NK-92 treated with Interleukin-12 subunit alpha and Interleukin-12 subunit beta, amount 100 ng/mL, for 24 hours (cell line): ENCODE data around the gene ZNF804B.
A peak's percentile ranks its signal among the peaks of the same experiment; 100 is the strongest.
"Not testable (repeated sequence)": the region's sequence is repeated elsewhere in the genome, so short reads cannot be mapped to it uniquely, and the experiment has no call there.

Experiments used
- DNase-seq: peaks from one replicate; lab custom pipeline; 2025; lab: John Stamatoyannopoulos, UW

ZNF804B gene

DNA sequence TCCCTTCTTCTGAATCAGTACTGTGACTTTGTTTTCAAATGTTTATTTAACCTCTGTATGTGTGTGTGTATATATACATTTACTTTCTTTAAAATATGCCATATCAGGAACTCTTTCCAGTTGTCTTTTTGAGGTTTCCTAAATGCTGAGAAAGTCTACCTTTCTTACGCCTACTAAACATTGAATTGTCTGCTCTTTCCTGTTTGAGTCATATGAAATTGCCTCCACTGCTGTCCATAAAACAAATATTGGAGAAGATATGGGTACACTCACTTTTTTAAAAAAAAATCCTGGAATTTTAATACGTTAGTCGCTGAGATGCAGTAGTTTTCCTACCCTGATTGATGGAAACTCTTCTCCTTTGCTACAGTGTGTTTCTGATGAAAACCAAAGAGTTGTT lies 334.8 kb downstream of the ZNF804B start:
- no peak for DNase-seq

DNA sequence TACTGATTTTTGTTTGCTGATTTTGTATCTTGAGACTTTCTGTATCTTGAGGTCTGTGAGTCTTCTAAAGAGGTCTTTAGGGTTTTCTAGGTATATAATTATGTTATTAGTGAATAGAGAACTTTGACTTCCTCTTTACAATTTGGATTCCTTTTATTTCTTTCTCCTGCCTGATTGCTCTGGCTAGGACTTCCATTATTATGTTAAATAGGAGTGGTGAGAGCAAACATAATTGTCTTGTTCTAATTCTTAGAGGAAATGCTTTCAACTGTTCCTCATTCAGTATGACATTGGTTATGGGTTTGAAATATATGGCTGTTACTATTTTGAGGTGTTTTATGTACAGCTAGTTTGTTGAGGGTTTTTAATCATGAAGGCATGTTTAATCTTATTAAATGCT lies 344.1 kb downstream of the ZNF804B start:
- no peak for DNase-seq

DNA sequence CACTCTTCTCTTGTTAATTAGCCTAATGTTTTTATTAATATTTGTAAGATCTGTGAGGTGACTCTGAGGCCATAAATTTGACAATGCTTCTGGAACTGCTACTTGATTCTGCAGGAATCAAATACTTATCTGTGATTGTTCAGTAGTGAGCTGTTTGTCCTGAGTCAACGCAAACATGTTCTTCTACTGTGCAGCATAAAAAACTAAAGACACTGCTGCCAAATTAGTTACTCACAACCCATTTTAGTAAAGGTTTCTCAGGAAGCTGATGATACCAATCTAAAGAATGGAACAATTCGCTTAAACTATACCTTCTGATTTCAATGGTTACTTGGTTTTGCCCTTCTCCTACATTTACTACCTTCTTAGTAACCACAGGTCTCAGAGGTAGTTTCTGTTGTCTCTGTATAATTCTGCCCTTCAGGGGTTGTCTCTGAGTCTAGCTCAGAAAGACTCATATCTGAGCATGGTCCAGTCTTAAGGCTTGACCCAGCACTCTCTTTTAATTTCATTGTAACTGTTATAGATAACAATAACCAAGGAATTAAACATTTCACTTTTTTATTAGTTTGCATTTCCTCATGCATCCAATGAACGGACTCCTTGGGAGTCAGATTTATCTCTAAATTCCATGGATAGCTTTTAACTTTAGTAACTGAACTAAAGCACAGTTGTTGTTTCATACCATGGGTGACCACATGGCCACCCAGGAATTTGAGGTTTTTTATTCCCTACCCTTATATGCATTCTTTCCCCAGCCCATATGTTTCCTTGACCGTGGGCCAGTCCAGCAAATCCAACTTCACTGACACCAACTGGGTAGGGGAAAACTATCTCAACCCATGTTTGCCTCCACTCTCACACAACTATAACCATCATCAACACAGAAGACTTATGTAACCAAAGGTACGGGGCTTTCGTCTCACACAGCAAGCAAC lies 345.5 kb downstream of the ZNF804B start:
- no peak for DNase-seq

DNA sequence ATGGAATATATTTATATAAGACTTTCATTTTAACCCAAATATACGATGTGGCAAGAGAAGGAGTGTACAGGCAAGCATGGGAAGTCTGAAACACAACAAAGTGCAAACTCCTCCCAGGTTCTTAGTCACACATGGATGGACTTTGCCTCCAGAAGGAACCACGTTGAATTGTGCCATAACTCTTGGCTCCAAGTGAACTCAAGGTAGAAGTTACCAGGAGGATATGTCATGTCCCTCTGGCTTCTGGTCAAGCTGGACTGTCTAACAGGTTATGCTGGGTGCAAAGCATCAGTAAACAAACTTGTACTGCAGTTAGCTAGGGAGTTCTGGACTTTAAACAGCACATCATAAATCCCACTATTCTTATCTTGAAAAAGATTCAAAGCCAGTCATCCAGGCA lies 364.4 kb downstream of the ZNF804B start:
- DNase-seq, result no peak

DNA sequence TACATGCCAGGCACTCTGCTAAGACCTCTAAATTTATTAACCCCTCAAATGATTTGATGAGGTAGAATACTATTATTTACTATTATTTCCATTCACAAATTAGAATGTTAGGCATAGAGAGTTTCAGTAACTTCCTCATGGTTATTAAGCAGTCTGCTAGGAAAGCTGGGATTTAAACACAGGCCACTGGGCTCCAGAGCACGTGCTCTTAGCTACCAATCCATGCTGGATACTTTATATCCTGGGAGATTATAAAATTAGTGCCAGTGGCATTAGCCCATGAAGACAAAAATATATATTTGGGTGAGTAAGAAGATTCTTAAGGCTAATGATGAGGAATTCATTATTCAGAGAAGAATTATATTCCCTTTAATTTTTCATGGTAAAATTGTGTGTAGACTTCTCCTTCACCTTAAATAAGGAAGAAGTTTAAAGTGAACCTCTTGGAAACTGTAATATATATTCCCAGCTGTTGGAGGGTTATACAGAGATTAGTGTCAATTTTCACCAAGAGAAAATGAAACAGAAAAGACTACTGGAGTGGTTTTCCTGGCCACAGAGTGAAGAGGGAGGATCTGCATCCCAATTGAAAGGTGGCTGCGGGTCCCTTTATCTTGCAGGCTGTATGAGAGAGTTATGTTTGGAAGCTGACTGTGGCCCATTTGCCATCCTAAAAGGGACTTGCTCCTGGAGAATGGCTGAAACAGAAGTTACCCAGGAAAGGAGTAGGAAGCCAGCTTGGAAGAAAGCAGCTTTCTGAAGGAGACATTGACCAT lies 370.3 kb downstream of the ZNF804B start:
- no peak for DNase-seq

DNA sequence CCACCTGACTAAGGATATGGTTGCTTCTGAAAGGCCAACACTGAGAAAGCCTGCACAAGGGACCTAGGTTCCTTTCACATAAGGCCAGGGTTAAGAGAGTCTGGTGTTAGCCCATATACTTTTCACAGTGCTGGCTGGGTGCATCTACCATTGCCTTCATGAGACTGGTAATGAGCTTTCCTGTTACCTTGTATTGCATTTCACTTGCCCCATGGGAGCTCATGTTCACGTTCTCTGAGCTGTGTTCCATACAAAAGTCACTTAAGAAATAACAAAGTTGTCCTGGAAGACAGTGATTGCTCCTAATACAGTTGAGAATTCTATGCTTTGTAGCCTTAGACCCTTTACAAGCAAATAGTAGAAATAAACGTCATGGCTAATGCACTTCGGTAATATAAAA lies 373.9 kb downstream of the ZNF804B start:
- DNase-seq, result no peak

DNA sequence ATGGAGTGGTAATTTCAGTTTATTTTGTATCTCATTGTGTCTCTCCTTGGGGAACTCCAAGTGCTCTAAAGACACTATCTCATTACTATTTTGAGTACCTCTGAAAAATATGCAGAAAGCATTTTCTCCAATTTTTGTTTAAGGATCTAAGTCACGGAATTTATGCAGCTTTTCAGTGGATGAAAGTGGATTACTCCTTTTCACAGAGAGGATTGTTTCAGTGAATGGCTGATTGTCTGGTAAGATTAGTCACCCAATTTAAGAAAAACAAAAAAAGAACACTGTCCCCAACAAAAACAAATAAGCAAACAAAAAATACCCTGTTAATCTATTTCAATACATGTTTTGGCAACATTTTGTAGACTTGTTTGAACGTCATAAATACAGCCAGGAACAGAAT lies 374.3 kb downstream of the ZNF804B start:
- DNase-seq, result no peak

DNA sequence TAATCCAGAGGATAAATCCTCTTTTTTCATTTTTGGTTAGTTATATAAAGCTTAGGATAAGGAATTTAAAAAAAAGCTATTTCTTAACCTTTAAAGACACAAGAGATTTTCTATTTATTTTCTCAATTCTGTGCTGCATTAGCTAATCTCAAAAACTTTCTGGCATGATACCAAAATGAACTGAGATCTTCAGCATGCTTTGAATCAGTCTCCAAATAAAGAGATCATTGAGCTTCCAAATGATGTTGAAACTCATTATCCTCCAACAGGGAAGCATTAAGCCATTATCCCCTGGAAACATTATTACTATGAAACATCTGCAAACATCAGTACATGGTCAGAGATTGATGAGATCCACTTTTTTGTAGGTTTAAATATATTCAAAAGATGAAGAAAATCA lies 386.3 kb downstream of the ZNF804B start:
- no peak for DNase-seq

DNA sequence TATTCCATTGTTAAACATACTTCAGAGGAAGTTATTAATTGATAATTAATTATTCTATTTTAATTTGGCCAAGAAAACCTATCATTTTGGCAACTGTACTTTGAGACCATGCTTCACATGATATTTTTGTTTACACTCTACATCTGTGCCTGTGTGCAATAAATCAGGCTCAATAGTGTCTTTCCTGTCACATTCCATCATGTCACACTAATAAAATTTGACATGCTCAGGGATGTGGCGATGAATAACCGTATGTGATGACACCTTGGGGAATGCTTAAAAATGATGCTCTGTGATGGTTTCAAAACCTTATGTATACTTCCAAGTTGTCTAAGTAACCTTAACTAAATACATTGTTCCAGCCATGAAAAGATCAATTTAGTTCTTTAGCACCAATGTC lies 400.6 kb downstream of the ZNF804B start:
- no peak for DNase-seq

DNA sequence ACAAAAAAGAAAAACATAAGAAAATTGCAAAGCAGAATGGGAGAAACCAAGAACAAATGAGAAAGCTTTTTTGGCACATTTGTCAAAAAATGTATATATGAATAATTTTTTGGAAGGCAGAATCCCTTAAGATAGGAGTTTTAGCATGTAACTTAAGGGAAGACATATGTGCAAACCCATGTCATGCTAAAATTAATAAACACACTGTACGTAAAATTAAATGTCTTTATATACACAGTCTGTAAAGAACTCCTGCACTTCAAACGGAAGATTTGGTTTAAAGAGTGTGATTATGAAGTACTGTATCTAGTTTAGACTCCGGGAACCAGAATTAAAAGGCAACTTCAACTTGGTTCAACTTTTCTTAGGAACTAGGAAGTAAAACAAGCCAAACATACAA lies 405.9 kb downstream of the ZNF804B start:
- no peak for DNase-seq

DNA sequence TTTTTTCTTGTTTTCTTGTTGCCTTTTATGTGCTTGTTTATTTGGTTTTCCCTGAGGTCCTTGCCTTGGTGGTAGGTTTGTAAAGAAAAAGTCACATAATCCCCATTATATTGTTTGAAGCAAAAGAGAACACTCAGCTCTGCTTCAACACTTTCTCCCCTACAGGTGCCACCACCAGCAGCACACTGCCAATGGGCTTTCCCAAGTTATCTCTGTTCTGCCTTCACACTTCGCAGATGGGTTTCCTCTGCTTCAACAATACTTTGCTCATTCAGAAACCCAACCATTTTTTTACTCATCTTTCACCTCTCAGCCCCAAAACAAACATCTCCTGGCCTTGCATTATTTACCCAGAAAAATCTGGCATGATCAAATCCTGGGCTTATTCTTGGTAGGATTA lies 411.1 kb downstream of the ZNF804B start:
- DNase-seq, result peak; percentile 15

DNA sequence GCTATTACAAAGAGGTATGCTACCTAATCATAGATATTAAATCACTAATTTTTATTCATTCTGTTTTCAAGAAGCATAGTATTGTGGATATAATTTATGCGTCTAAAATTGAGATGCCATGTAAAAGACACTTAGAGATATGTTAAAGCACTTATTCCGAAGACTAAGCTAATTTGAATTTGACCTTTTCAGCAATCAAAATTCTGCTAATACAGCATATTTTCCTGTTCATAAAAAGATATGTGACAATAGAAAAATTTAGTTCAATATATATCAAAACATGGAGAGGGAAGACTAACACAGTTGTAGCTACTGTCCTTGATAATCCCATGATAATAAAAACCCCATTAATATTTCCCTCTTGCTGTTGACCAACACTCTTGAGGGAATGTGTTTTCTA lies 422.6 kb downstream of the ZNF804B start:
- no peak for DNase-seq

DNA sequence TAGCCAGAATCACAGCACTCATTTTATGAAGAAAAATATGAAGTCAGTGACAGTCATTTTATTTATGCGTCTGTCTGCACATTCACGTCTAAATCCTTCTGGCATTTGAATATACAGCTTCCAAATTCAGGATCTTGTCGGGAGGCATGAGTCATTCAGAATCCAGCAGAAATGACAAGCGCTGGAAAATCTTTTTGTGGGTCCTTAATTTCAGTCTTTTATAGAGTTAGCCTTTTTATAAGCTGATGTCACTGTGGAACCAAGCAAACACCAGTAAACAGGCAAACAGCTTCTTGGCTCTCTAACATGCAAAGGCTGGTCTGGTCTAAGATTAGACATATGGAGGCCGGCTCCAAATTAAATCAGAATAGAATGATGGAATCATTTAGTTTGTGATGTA lies 424.2 kb downstream of the ZNF804B start:
- DNase-seq, result no peak

DNA sequence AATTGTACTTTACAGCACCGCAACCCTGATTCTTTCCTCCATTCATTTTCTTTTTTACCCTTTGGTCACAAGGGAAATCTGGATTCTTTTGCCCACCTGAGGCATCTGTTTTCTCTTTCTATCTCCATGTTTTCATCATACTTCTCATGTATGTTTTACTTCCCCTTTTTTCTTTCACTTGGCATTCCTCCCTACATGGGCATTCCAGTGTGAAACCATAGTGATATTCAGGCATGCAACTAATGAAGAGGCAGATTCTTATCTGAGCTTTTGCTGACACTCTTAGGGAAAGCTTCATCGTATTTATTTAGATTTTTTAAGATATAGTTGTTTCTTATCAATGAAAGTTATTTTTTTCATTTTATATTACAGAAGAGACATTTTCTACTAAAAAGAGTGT lies 441.3 kb downstream of the ZNF804B start:
- no peak for DNase-seq

DNA sequence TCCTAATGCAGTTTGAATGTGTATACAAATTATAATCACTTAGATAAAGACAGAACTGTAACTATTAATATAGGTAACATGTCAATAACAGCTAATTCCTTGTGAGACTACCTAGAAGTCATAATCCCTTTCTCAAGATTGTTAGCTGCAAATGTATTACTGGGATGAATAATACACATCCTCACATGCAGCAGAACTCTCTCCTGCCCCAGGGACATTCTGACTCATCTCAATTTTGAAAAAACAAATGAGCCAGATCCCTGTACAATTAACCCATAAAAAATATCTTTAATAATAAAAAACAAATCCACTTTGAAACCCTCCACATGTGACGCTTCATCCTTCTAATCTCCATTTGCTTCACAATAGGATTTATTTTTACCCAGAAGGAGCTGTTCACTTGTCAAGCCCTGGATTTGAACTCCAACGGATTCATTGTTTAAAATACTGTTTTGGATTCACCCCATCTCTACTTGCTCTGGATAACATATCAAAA lies 464.4 kb downstream of the ZNF804B start:
- DNase-seq, result no peak

DNA sequence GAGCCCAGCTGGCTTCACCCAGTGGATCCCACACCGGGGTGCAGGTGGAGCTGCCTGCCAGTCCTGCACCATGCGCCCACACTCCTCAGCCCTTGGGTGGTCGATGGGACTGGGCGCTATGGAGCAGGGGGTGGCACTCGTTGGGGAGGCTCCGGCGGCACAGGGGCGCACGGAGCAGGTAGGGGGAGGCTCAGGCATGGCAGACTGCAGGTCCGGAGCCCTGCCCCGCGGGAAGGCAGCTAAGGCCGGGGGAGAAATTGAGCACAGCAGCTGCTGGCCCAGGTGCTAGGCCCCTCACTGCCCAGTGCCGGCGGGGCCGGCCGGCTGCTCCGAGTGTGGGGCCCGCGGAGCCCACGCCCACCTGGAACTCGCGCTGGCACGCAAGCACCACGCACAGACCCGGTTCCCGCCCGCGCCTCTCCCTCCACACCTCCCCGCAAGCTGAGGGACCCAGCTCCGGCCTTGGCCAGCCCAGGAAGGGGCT lies 469.2 kb downstream of the ZNF804B start:
- not testable (repeated sequence) for DNase-seq

DNA sequence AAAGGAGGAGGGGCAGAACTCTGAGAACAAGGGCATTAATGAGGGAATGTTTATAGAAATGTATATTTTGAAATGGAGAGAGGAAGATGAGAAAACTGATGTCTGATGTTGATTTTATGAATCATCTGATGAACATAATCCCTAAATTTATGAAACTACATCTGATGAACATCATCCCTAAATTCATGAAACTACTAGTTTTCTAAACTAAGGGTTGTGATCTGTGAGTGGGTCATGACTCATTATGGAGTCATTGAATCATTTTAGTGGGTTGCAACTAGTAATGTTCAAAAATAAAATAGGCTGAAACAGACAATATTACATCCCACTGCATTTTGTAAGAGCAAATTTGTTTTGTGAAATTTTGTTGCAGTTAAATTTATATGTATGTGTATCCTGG lies 478.7 kb downstream of the ZNF804B start:
- no peak for DNase-seq

DNA sequence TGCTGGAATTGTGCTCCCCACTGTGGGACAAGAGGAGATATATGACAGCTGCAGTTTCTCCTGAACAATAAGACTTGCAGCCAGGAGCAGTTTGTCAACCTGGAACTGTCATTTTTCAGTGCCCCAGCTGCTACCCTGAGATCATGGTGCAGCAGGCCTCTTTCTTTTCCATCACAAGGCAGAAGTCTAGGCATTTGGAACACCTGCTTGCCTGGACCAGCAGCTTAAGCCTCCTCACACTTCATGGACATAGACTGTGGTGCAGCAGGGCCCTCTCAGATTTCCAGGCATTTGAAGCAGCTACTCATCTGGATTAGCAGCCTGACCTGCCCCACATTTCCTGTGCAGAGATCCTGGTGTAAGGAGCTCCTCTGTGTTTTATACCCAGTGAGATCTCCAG lies 486.7 kb downstream of the ZNF804B start:
- DNase-seq, result no peak

DNA sequence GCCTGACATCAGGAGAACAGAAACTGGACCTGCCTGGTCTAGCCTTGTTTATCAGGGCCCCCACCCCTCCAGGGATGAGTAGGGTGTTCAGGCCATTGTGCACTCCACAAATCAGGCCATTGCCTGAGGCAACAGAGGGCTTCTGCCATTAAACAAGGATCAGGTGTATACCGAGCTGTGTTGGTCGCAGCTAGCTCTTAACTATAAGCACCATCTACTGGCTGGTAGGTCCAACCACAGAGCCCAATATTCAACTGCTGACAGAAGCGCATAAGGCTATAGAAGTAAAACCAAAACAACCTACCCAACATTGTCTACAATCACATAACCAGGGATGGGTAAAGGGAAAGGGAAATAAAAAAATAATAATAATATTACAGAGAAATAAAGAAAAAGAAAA lies 487.7 kb downstream of the ZNF804B start:
- no peak for DNase-seq

DNA sequence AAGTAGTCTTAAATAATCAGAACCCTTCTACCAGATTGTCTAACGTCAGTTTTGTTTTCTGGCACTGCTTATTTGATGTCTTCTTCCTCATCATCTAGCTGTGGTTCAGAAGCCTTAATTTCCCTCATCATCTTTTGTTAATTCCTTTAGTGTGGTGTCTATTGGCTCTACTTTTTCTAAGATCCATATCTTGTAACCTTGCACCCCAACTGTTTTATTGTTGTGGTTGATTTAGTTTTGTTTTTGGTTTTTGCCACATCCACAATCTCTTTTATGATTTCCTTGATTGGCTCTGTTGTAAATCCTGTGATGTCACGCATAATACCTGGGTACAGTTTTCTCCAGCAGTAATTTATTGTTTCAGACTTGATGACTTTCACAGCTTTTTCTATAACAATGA lies 499.6 kb downstream of the ZNF804B start:
- DNase-seq, result no peak

DNA sequence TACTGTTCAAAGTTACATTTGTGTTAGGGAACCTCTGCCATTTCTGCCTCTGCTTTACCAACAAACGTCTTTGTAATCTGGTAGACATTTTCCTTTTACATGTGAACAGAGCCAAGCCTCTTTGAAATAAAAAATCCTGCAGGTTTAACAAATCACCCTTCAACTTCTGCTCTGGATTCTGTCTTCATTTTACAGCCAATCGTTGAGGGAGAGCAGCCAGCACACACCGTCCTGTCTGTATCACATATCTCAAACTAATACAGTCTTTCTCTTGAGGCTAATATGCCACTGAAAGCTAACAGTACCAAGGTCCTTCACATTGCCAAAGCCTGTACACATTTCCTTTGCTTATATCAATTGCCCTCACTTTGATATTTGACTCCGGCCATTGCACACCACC lies 504.6 kb downstream of the ZNF804B start:
- DNase-seq, result no peak

DNA sequence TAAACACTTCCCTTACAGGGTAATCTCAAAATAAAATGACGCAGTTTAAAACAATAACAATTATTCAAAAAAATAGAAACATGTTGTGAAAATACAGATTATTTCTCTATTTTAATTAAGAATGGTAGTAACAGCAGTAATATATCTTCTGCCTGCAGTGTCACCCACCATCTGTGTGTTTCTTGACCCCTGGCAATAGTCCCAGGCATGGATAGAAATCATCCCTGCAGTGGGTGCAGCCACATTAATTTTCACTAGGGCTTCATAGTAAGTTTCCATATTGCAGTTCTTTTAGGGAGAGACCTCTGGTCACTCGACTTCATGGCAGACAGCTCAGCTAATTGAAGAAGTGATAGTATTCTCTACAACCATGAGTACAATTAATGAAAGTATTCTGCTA lies 506.1 kb downstream of the ZNF804B start:
- no peak for DNase-seq

DNA sequence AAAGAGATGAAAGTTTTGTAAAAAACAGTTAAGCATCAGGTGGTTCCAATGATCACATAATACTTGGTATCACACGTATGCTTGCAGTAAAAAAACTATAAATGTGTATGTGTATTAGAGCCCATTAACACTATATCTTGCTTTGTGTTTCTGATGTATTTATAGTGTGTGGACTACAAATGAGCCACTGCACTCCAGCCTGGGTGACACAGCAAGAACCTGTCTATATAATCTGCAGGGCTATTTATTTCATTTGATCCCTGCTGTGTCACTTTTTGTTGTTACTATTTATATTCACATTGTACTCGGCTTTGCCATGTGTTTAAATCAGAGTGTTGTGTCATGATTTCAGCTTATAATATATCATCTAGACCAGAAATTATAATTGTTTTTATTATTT lies 523.8 kb downstream of the ZNF804B start:
- DNase-seq, result no peak
